Activated naive CD8-positive, alpha-beta T cell (primary cell): ENCODE measurements around the gene LTC4S.
"Not testable (repeated sequence)": the region's sequence is repeated elsewhere in the genome, so short reads cannot be mapped to it uniquely, and the experiment has no call there.

Source experiments
- H3K27ac Mint-ChIP-seq: one replicate; pipeline ENCODE4 v1.8.0; 2021; ENCODE audit warnings: mixed read lengths
- H3K27me3 Mint-ChIP-seq: one replicate; pipeline ENCODE4 v1.8.0; 2021; ENCODE audit warnings: mixed read lengths
- H3K36me3 Mint-ChIP-seq: one replicate; pipeline ENCODE4 v1.8.0; 2021; ENCODE audit warnings: mixed read lengths
- H3K4me1 Mint-ChIP-seq: one replicate; pipeline ENCODE4 v1.8.0; 2021; ENCODE audit warnings: low read depth, mixed read lengths
- H3K4me3 Mint-ChIP-seq: one replicate; pipeline ENCODE4 v1.8.0; 2021; ENCODE audit warnings: mild to moderate bottlenecking, mixed read lengths
- H3K9me3 Mint-ChIP-seq: one replicate; pipeline ENCODE4 v1.8.0; 2021; ENCODE audit warnings: low read depth, mixed read lengths

The LTC4S gene

GRCh38 chr5:179779826-179780225 lies 14.0 kb upstream of the LTC4S start:
- Mint-ChIP-seq H3K27ac (no peak overlapping the region), H3K27me3 (no peaks in the 10 kb centered on the region)

DNA sequence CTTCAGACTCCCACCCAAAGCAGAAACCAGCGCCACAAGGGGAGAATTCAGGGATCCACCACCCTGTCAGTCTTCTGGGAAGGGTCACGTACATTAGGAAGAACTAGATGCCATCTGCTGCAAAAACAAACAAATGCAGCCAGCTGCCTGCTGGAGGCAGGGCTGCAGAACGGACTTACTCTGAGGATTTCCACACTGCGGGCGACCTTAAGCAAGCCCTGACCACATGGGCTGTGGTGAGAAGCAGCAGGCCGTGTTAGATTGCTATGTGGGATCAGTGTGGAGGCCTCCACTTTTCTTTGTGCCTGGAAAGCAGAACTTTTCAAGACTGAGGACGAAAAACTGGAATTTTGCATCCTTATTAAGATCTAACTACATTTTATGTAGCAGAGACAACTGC lies 13.4 kb upstream of the LTC4S start:
- H3K27ac Mint-ChIP-seq: no peak overlapping the region
- no peak overlapping the region for H3K4me3 Mint-ChIP-seq
- no peaks in the 10 kb centered on the region for H3K9me3 Mint-ChIP-seq
- H3K27me3 Mint-ChIP-seq: no peaks in the 10 kb centered on the region
- H3K4me1 Mint-ChIP-seq: no peaks in the 10 kb centered on the region
- H3K36me3 Mint-ChIP-seq: peaks cover 2% of the 10 kb centered on the region

More at GRCh38 chr5:179779826-179780225, 14.0 kb upstream of the LTC4S start:
- H3K4me1 Mint-ChIP-seq: no peaks in the 10 kb centered on the region
- no peaks in the 10 kb centered on the region for H3K36me3 Mint-ChIP-seq
- no peaks in the 10 kb centered on the region for H3K9me3 Mint-ChIP-seq
- H3K4me3 Mint-ChIP-seq: no peak overlapping the region

DNA sequence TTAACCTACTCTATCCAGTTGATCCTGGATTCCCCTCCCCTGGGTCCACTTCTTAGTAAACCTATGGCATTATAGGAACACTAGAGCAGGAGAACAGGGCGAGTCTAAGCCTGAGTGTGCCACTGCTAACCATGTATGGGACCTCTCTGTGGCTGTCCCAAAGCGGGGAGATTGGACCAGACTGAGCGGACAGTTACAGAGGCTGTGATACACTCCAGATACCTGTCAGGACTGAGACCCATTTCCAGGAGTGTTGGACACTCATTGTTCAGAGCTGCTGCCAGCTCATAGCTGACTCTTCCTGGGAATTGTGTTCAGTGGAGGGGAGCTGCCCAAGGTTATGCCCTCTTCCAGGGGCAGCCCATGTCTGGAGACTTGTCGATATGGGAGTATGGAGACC lies 11.9 kb upstream of the LTC4S start:
- H3K27ac Mint-ChIP-seq: no peak overlapping the region
- peaks cover 2% of the 10 kb centered on the region for H3K36me3 Mint-ChIP-seq
- no peaks in the 10 kb centered on the region for H3K9me3 Mint-ChIP-seq
- no peak overlapping the region for H3K4me3 Mint-ChIP-seq
- no peaks in the 10 kb centered on the region for H3K4me1 Mint-ChIP-seq
- H3K27me3 Mint-ChIP-seq: no peaks in the 10 kb centered on the region

- Mint-ChIP-seq H3K27ac (no peak overlapping the region), H3K27me3 (no peaks in the 10 kb centered on the region), H3K36me3 (peaks cover 2% of the 10 kb centered on the region), H3K4me3 (no peak overlapping the region), H3K9me3 (no peaks in the 10 kb centered on the region), H3K4me1 (no peaks in the 10 kb centered on the region)
Observed at GRCh38 chr5:179783128-179783527, 10.7 kb upstream of the LTC4S start.

DNA sequence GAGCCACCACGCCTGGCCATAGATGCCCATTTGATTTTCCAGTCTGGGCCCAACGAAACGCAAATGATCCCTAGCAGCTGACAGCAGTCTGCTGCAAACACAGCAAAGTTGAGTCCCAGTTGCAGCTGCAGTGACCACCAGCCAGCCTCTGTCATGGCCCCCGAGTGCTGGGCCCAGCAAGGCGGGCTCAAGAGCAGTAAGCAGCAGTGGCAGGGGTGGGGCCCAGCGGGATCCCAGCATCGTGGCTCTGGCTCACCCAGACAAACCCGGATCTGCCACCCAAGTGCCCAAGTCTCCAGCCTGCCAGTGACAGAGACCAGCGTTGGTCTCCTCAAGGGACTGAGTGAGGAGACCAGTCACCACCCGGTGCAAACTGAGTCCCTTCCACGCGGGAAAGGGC lies 6.9 kb upstream of the LTC4S start:
- no peak overlapping the region for H3K27ac Mint-ChIP-seq

GRCh38 chr5:179788193-179788854 lies 5.5 kb upstream of the LTC4S start:
- H3K27ac Mint-ChIP-seq: no peak overlapping the region
- no peak overlapping the region for H3K4me3 Mint-ChIP-seq
- H3K27me3 Mint-ChIP-seq: no peaks in the 10 kb centered on the region
- no peaks in the 10 kb centered on the region for H3K9me3 Mint-ChIP-seq
- peaks cover 2% of the 10 kb centered on the region for H3K36me3 Mint-ChIP-seq
- H3K4me1 Mint-ChIP-seq: peaks cover 3% of the 10 kb centered on the region

More for the DNA sequence above, 6.9 kb upstream of the LTC4S start:
- H3K36me3 Mint-ChIP-seq: peaks cover 2% of the 10 kb centered on the region
- no peaks in the 10 kb centered on the region for H3K4me1 Mint-ChIP-seq
- H3K9me3 Mint-ChIP-seq: no peaks in the 10 kb centered on the region
- no peak overlapping the region for H3K4me3 Mint-ChIP-seq
- no peaks in the 10 kb centered on the region for H3K27me3 Mint-ChIP-seq

- H3K27me3 Mint-ChIP-seq, H3K9me3 Mint-ChIP-seq, H3K27ac Mint-ChIP-seq, H3K4me3 Mint-ChIP-seq, H3K36me3 Mint-ChIP-seq: not testable (repeated sequence)
- H3K4me1 Mint-ChIP-seq: peaks cover 13% of the 10 kb centered on the region
Observed at GRCh38 chr5:179789278-179789677, 4.5 kb upstream of the LTC4S start.

DNA sequence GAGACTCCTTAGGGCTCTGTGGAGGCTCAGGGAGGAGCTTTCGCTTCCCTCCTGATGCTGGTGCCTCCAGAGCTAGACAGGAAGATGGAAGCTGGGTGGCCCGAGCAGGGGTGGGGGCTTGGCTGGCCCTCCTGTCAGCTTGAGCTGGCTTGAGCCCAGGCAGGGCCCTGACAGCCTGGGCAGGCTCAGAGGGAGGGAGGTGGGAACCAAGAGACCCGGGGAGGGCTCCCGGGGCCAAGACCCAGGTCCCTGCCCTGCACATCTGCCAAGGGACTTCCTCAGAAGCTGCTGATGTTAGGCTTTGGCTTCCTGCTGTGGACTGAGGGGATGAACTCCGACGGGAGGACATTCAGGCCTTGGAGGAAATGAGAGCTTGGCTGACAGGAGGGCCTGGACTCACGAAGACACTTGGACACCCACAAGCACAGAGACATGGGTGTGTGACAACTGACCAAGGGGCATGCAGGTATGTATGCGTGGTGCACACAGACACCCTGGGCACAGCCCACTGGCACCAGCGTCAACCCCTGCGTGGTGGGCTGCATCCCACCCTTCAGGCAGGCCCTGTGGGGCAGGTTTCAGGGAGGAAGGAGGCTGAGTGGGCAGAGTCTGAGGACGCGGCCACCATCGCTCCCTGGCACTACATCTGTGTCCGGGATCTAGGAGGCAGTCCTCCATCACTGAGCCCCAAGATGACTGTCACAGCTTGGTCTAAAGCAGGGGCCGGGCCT lies 1.7 kb upstream of the LTC4S start:
- Mint-ChIP-seq H3K36me3 (no peaks in the 10 kb centered on the region), H3K9me3 (no peaks in the 10 kb centered on the region), H3K27ac (no peak overlapping the region), H3K27me3 (no peaks in the 10 kb centered on the region), H3K4me1 (peaks cover 27% of the 10 kb centered on the region), H3K4me3 (no peak overlapping the region)

DNA sequence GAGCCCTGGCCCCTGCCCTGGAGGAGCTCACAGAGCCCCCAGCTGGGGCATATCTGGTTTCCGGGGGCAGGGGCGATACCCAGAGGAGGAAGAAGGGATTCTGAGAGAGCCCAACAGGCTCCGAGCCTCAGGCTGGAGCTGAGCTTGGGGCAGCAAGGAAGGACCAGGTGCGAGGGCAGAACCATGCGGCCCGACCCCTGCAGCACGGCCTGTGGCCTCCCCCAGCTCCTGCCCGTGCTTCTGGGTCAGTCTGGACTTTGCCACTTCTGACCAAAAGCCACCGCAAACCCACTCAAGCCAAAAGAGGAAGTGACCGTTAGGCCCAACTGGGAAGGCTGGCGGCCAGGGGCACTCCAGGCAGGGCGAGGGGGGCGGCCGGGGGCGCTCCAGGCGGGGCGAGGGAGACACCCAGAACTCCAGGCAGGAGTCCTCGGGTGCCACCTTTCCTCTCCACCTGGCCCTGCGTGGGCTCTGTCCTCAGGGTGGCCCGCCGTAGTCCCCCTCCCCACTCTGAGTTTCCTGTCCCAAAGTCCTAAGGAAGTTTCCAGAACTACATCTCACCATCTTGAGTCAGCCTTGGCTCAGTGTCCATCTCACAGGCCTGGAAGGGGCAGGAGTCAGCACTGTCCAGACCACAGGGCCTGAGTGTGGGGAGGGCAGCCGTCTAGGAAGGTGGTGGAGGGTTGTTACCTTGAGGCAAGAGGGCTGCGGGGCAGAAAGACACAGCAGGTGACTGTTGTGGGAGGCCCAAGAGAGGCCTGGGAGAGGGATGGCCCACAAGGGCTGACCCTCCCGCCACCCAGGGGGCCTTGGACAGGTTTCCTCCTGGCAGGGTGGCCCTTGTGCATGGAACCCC lies 946 bp upstream of the LTC4S start:
- Mint-ChIP-seq H3K27me3 (no peaks in the 10 kb centered on the region), H3K9me3 (no peaks in the 10 kb centered on the region), H3K36me3 (no peaks in the 10 kb centered on the region), H3K27ac (peak overlapping the region; percentile 54), H3K4me1 (peaks cover 27% of the 10 kb centered on the region), H3K4me3 (no peak overlapping the region)

- H3K27ac Mint-ChIP-seq: peak overlapping the region; percentile 6
- no peaks in the 10 kb centered on the region for H3K27me3 Mint-ChIP-seq
- no peaks in the 10 kb centered on the region for H3K9me3 Mint-ChIP-seq
- H3K4me1 Mint-ChIP-seq: peaks cover 27% of the 10 kb centered on the region
- no peaks in the 10 kb centered on the region for H3K36me3 Mint-ChIP-seq
- peak overlapping the region; percentile 60 for H3K4me3 Mint-ChIP-seq
Observed at GRCh38 chr5:179794171-179794570, 385 bp downstream of the LTC4S start.

DNA sequence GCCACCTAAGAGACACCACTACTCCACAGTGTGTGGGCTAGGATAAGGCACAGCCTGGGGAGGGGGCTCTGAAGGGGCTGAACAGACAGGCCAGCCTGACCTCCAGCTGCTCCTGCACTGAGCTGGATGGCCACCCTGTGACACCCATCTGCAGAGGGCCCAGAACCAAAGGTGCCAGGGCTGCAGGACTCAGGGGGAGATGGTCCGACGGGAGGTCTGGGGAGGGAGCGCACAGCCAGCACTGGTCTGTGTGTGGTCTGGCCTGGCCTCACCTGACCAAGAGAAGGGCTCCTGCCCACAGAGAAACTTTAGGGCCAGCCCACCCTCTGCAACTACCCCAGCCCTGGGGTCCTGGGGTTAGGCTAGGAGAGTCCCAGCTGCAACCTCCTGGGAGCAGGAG lies 789 bp downstream of the LTC4S start:
- peaks cover 27% of the 10 kb centered on the region for H3K4me1 Mint-ChIP-seq
- H3K36me3 Mint-ChIP-seq: peaks cover under 1% of the 10 kb centered on the region
- no peaks in the 10 kb centered on the region for H3K9me3 Mint-ChIP-seq
- no peak overlapping the region for H3K27ac Mint-ChIP-seq
- H3K4me3 Mint-ChIP-seq: peak overlapping the region; percentile 60
- no peaks in the 10 kb centered on the region for H3K27me3 Mint-ChIP-seq

GRCh38 chr5:179795049-179795862 lies 1.5 kb downstream of the LTC4S start:
- H3K9me3 Mint-ChIP-seq: no peaks in the 10 kb centered on the region
- H3K4me3 Mint-ChIP-seq: peak overlapping the region; percentile 52
- H3K36me3 Mint-ChIP-seq: peaks cover 2% of the 10 kb centered on the region
- no peak overlapping the region for H3K27ac Mint-ChIP-seq
- peaks cover 27% of the 10 kb centered on the region for H3K4me1 Mint-ChIP-seq
- no peaks in the 10 kb centered on the region for H3K27me3 Mint-ChIP-seq

DNA sequence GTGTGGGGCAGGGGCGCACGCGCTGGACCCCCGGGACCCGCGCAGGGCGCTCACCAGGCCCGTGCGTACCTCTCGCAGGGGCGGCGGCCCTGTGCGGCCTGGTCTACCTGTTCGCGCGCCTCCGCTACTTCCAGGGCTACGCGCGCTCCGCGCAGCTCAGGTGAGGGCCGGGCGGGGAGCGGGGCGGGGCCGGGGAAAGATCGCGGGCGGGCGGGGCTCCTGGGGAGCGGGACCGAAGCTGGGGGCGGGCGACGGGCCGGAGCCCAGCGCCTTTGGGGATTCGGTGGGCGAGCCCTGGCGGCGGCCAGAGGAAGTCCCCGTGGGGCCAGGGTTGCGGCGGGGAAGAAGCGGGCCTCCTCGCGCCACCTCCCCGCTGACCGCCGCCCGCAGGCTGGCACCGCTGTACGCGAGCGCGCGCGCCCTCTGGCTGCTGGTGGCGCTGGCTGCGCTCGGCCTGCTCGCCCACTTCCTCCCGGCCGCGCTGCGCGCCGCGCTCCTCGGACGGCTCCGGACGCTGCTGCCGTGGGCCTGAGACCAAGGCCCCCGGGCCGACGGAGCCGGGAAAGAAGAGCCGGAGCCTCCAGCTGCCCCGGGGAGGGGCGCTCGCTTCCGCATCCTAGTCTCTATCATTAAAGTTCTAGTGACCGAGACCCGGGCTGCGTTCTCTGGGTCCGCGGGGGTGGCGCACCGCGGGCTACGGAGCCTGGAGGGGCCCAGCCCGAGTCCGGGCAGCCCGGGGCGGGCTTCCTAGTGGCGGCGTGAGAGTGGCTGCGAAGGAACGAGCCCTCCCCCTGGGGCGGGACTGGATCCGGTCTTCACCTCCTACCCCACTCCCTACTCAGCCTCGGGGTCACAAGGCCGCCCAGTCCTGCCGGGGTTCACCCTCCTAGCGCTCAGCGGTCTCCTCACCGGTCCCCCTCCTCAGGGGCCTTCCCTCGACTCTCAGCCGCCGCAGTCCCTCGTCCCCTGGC lies 2.4 kb downstream of the LTC4S start:
- Mint-ChIP-seq H3K27ac (no peak overlapping the region), H3K27me3 (no peaks in the 10 kb centered on the region), H3K36me3 (peaks cover 2% of the 10 kb centered on the region), H3K4me1 (peaks cover 27% of the 10 kb centered on the region), H3K4me3 (peak overlapping the region; percentile 63), H3K9me3 (no peaks in the 10 kb centered on the region)
